SK-MEL-5 (cell line): ENCODE data around the gene NSG2. TPM values are rescaled to one million over a fixed set of nuclear protein-coding genes. Genes with fewer than 3 reads are reported as not detected.

Experiments used
- total RNA-seq: library from RNA; depleted of rRNA; stranded (reverse); fragments of >200 nt; shearing (Covaris generic); gene quantifications from 2 replicates; pipeline ENCODE4 v1.2.3, GENCODE V29; 2014; rRNA removed

Gene NSG2
- total RNA-seq, 1 experiment from 2014 or later: not detected

Other genes starting within 250 kb of the NSG2 start
- 17.8 and 18.0 TPM in 2 replicates for gene CPEB4, start 157.4 kb upstream of the NSG2 start, total RNA-seq
- gene C5orf47, start 56.5 kb upstream of the NSG2 start, total RNA-seq: 0.03 and 0.11 TPM in 2 replicates